Breast epithelium (tissue), 4 donors: ENCODE measurements around the gene SPEM2. TPM values are rescaled to one million over a fixed set of nuclear protein-coding genes. Genes with fewer than 3 reads are reported as not detected.

Experiments
- DNase-seq, 2 donors: peaks; one replicate each; pipeline ENCODE4 v3.0.0-alpha.2; 2019; ENCODE audit warnings: low spot score in 2 of 2
- H3K27ac ChIP-seq, 2 donors: fragments of 200-600 bp; sonication (generic) in 1 of 2; one replicate each; pipeline ENCODE4 v1.5.1; 2016 to 2019; ENCODE audit warnings: mild to moderate bottlenecking in 1 of 2
- H3K27me3 ChIP-seq, 2 donors: fragments of 200-600 bp; sonication (generic) in 1 of 2; one replicate each; pipeline versions ENCODE4 v1.5.1 to v1.6.0; 2017 to 2019; ENCODE audit warnings: control low read depth in 1 of 2, mild to moderate bottlenecking in 1 of 2
- H3K36me3 ChIP-seq: fragments of 200-600 bp; one replicate; pipeline ENCODE4 v1.5.1; 2019
- H3K4me1 ChIP-seq, 2 donors: fragments of 200-600 bp; sonication (generic); one replicate each; pipeline ENCODE4 v1.5.1; 2016 to 2019; ENCODE audit warnings: control low read depth in 1 of 2
- H3K4me3 ChIP-seq, 3 donors: fragments of 200-600 bp; sonication (generic); 1 replicate in 2 of 3; 2 replicates in 1 of 3; pipeline ENCODE4 v1.5.1; 2016 to 2019; ENCODE audit warnings: mild to moderate bottlenecking in 3 of 3, moderate library complexity in 2 of 3
- H3K9me3 ChIP-seq, 2 donors: fragments of 200-600 bp; sonication (generic) in 1 of 2; one replicate each; pipeline ENCODE4 v1.5.1; 2016 to 2019; ENCODE audit warnings: control low read depth in 1 of 2
- CTCF ChIP-seq, 3 donors: fragments of 450-650 bp; IDR thresholded peaks; one replicate each; pipeline ENCODE4 v1.5.1; 2016 to 2017; ENCODE audit warnings: antibody characterized with exemption in 3 of 3, mild to moderate bottlenecking in 3 of 3, moderate library complexity in 3 of 3
- POLR2A ChIP-seq: fragments of 450-650 bp; IDR thresholded peaks from one replicate; pipeline ENCODE4 v1.6.1; 2016; ENCODE audit warnings: antibody characterized with exemption, mild to moderate bottlenecking, moderate library complexity
- POLR2AphosphoS5 ChIP-seq, 3 donors: sonication (generic); formaldehyde crosslinking; IDR thresholded peaks; one replicate each; pipeline ENCODE4 v1.6.1; 2017; ENCODE audit warnings: antibody characterized with exemption in 3 of 3
- intact Hi-C: fragments of 100-400 bp; cut with DNase I; formaldehyde crosslinking; loops from one replicate; pipeline ENCODE4 v1.15.1; 2023; ENCODE audit warnings: low total_unique reads
- total RNA-seq, 3 donors: library from RNA; depleted of rRNA; stranded (reverse); fragments of >200 nt; gene quantifications; one replicate each; pipeline ENCODE4 v1.1.0, GENCODE V29; 2016

The SPEM2 gene
- total RNA-seq, 3 donors from 2014 or later = not detected

DNA sequence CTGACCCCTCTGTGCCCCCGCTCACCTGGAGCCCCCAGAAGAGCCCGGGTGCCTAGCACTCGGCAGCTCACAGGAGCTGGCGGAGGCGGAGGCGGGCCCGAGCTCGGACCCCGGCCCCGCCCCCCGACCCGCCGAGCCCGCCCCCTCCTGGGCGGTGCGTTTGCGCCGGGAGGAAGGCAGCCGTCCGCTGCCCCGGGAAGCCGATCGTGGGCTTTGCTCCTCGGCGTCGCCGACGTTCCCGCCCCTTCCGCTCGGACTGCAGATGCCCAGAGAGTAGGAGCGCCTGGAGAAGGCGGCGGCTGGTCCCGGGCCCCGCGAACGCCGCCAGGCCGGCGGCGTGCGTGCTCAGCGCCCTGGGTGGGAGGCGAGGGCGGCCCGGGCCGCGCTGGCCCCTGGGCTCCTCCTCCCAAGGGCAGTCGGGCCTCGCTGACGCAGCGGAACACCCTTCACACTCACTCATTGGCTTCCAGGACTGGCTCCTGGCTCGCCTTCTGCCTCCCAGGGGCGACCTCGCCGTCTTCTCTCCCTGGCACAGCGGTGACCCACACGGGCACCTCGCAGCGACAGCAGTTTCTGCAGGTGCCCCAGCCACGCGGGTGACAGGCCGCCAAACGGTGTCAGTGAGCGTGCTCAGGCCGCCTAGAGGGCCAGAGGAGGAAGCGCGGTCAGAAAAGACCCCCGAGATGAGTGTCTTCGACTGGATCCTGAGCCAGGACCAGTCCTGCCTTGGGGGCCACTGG lies 30.8 kb upstream of the SPEM2 start, which contains the start of gene PLSCR3:
TSS of gene PLSCR3 (minus strand) at position 74 of the 740 bp plus-strand sequence. CDS start 415 bp downstream, outside the sequence.
- TF ChIP-seq POLR2A (peak; percentile 27), POLR2AphosphoS5 (IDR thresholded peaks at IDR 0.05) (peak; percentile 48 to 86 (median 77)), CTCF (IDR thresholded peaks at IDR 0.05) (peak; percentile 55 to 64 (median 56))
- no peaks in the 10 kb centered on the region for H3K36me3 ChIP-seq
- peak; percentile 79 to 80 for DNase-seq
- peak within 1 kb of the TSS; percentile 89 to 94 for H3K27ac ChIP-seq
- H3K4me3 ChIP-seq = peak within 1 kb of the TSS; percentile 85 to 90 (median 90)
- intact Hi-C loops = loop anchor here (5.0 kb wide), 1 partner anchor 772 kb away; no protein-coding TSS in a partner anchor
- H3K4me1 ChIP-seq = peaks cover 0 to 7% of the 10 kb centered on the region in 2 donors
- H3K27me3 ChIP-seq = no peaks in the 10 kb centered on the region
- no peaks in the 10 kb centered on the region for H3K9me3 ChIP-seq

DNA sequence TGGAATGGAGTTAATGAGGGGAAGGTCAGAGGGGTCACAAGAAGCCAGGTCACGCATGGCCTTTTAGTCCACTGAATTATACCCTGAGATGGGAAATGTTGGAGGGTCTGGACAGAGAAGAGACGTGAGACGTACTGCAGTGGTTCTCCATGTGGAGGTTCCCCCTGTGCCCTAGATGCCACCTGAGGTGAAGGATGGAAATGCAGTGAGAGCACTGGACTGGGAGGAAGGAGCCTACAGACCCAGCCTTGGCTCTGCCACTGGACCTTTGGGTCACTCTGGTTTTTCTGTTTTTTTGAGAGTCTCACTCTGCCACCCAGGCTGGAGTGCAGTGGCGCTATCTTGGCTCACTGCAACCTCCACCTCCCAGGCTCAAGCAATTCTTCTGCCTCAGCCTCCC lies 29.3 kb upstream of the SPEM2 start:
- intact Hi-C loops = loop anchor here (5.0 kb wide), 1 partner anchor 774 kb away; no protein-coding TSS in a partner anchor
- H3K36me3 ChIP-seq = no peaks in the 10 kb centered on the region
- DNase-seq = no peak
- TF ChIP-seq CTCF (IDR thresholded peaks at IDR 0.05) = no peak
- TF ChIP-seq POLR2A = no peak
- TF ChIP-seq POLR2AphosphoS5 (IDR thresholded peaks at IDR 0.05) = no peak
- no peak overlapping the region for H3K4me3 ChIP-seq
- no peaks in the 10 kb centered on the region for H3K27me3 ChIP-seq
- H3K9me3 ChIP-seq = no peaks in the 10 kb centered on the region
- no peak overlapping the region for H3K27ac ChIP-seq
- peaks cover 0 to 7% of the 10 kb centered on the region in 2 donors for H3K4me1 ChIP-seq

DNA sequence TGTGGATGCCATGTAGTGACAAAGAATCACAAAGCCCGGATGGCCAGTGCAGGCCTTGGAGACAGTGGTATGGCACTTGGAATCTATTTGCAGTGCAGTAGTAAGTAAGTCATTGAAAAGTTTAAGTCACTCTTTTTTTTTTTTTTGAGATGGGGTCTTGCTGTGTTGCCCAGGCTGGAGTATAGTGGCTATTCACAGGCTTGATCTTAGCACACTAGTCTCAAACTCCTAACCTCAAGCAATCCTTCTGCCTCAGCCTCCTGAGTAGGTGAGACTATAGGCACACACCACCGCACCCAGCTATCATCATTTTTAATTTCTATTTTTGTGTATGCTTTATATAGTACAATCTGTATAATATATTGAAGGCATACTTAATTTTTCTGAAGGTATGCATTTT lies 26.8 kb upstream of the SPEM2 start:
- H3K9me3 ChIP-seq = no peaks in the 10 kb centered on the region
- H3K4me1 ChIP-seq = peaks cover 0 to 8% of the 10 kb centered on the region in 2 donors
- intact Hi-C loops = loop anchor here (5.0 kb wide), 1 partner anchor 776 kb away; no protein-coding TSS in a partner anchor
- no peak overlapping the region for H3K27ac ChIP-seq
- no peaks in the 10 kb centered on the region for H3K27me3 ChIP-seq
- H3K36me3 ChIP-seq = no peaks in the 10 kb centered on the region
- TF ChIP-seq POLR2A = no peak
- no peak for TF ChIP-seq POLR2AphosphoS5 (IDR thresholded peaks at IDR 0.05)
- no peak for TF ChIP-seq CTCF (IDR thresholded peaks at IDR 0.05)
- DNase-seq = no peak
- no peak overlapping the region for H3K4me3 ChIP-seq

- Histone ChIP-seq H3K27me3 (no peaks in the 10 kb centered on the region), H3K27ac (peak overlapping the region; percentile 84 to 92), H3K4me3 (peak overlapping the region; percentile 57 to 89 (median 80)), H3K9me3 (no peaks in the 10 kb centered on the region), H3K4me1 (peaks cover 4 to 8% of the 10 kb centered on the region in 2 donors), H3K36me3 (no peaks in the 10 kb centered on the region)
- intact Hi-C loops = no loop called here
- TF ChIP-seq CTCF (IDR thresholded peaks at IDR 0.05) (no peak), POLR2A (no peak), POLR2AphosphoS5 (IDR thresholded peaks at IDR 0.05) (no peak)
- no peak for DNase-seq
These were observed 22.2 kb upstream of the SPEM2 start for GRCh38 chr17:7403043-7403726.

DNA sequence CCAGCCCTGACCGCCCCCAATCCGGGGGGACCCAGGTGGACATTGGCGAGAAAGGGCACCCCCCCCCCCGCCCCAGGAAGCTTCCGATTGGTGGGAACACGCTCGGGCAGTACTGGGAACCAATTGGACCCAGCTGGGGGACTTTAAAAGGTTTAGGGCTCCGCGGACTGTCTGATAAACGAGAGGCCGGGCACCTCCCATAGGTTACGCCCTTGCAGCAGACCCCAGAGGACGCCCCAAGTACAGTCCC lies 21.8 kb upstream of the SPEM2 start:
- H3K4me3 ChIP-seq = peak overlapping the region; percentile 57 to 89 (median 80)
- H3K27me3 ChIP-seq = no peaks in the 10 kb centered on the region
- DNase-seq = no peak
- peaks cover 4 to 8% of the 10 kb centered on the region in 2 donors for H3K4me1 ChIP-seq
- no peaks in the 10 kb centered on the region for H3K9me3 ChIP-seq
- H3K36me3 ChIP-seq = no peaks in the 10 kb centered on the region
- peak overlapping the region; percentile 84 to 92 for H3K27ac ChIP-seq
- intact Hi-C loops = no loop called here
- TF ChIP-seq POLR2A (no peak), CTCF (IDR thresholded peaks at IDR 0.05) (peak in 1 of 3 donors; percentile 27), POLR2AphosphoS5 (IDR thresholded peaks at IDR 0.05) (no peak)
